ENCODE measurements around the gene INPP4B. TPM values are rescaled to one million over a fixed set of nuclear protein-coding genes. Genes with fewer than 3 reads are reported as not detected.

INPP4B gene
- total RNA-seq, 1 experiment from 2014 or later = 14.3 TPM

- H3K9me3 ChIP-seq (ENCODE audit: control insufficient read depth in 1 of 2, insufficient read depth in 1 of 2, low read depth in 1 of 2, low read length in 2 of 2) = no peaks in the 10 kb centered on the region
- BruUV-seq (replicated peaks) = no TSS peak
- H3K36me3 ChIP-seq (ENCODE audit: control insufficient read depth in 1 of 2, insufficient read depth in 2 of 2, low read length in 2 of 2) = no peaks in the 10 kb centered on the region
- ChIA-PET CTCF (no interaction called here), POLR2A (no interaction called here), RAD21 (ENCODE audit: low non-redundant PET in 1 of 2, low total read pairs in 2 of 2, uncharacterized antibody in 2 of 2, unreplicated experiment in 2 of 2) (no interaction called here)
- H3K9me2 ChIP-seq (ENCODE audit: insufficient read depth) = no peaks in the 10 kb centered on the region
- H3K4me3 ChIP-seq (replicated peaks in 1 of 2; ENCODE audit: low read depth in 1 of 2, low read length in 2 of 2) = no peak overlapping the region
- no peak overlapping the region for H3K4me2 ChIP-seq (ENCODE audit: low read length)
- no peak overlapping the region for H3K9ac ChIP-seq (ENCODE audit: low read length)
- H3K27ac ChIP-seq (ENCODE audit: low read depth, low read length) = no peak overlapping the region
- TF ChIP-seq, protein P1, sequence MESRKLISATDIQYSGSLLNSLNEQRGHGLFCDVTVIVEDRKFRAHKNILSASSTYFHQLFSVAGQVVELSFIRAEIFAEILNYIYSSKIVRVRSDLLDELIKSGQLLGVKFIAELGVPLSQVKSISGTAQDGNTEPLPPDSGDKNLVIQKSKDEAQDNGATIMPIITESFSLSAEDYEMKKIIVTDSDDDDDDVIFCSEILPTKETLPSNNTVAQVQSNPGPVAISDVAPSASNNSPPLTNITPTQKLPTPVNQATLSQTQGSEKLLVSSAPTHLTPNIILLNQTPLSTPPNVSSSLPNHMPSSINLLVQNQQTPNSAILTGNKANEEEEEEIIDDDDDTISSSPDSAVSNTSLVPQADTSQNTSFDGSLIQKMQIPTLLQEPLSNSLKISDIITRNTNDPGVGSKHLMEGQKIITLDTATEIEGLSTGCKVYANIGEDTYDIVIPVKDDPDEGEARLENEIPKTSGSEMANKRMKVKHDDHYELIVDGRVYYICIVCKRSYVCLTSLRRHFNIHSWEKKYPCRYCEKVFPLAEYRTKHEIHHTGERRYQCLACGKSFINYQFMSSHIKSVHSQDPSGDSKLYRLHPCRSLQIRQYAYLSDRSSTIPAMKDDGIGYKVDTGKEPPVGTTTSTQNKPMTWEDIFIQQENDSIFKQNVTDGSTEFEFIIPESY (IDR thresholded peaks at IDR 0.05; ENCODE audit: extremely low read depth, insufficient replicate concordance, low read length) = no peak
- no peak for DNase-seq (ENCODE audit: low read depth, low spot score)
- no peaks in the 10 kb centered on the region for H3K4me1 ChIP-seq (ENCODE audit: control insufficient read depth in 1 of 2, insufficient read depth in 2 of 2, low read length in 2 of 2)
- no peak for ATAC-seq
- H4K20me1 ChIP-seq (ENCODE audit: insufficient read depth) = no peaks in the 10 kb centered on the region
- H2AFZ ChIP-seq (ENCODE audit: low read depth, low read length, poor library complexity, severe bottlenecking) = no peak overlapping the region
- no peaks in the 10 kb centered on the region for H3K27me3 ChIP-seq (ENCODE audit: insufficient read depth, low read length)
- intact Hi-C loops (cut with micrococcal nuclease) = no loop called here
- no peaks in the 10 kb centered on the region for H3K79me2 ChIP-seq (ENCODE audit: insufficient read depth, low read length)
These were observed 602.8 kb downstream of the INPP4B start for GRCh38 chr4:142243255-142243654.

DNA sequence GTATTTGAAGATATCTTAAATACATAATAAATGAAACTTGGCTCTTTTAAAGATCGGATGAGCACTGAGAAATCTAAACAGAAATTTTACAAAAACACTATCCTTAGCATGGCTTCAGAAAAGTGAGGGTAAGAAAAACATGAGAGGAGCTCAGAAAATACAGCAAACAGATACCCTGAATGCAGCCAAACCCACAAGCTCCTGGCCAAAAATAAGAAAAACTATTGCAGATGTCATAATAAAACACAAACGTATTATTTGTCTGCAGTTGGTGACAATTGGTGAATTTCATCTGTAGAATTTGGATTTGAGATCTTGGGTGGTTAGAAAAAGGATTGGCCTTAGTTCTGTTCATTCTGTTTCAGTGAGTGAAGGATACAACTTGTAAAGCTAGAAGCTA lies 603.9 kb downstream of the INPP4B start:
- no peak for DNase-seq (ENCODE audit: low read depth, low spot score)
- ChIA-PET RAD21 (ENCODE audit: low non-redundant PET in 1 of 2, low total read pairs in 2 of 2, uncharacterized antibody in 2 of 2, unreplicated experiment in 2 of 2) (no interaction called here), POLR2A (no interaction called here), CTCF (no interaction called here)
- no peak for ATAC-seq
- Histone ChIP-seq H3K4me3 (replicated peaks in 1 of 2; ENCODE audit: low read depth in 1 of 2, low read length in 2 of 2) (no peak overlapping the region), H3K4me2 (ENCODE audit: low read length) (no peak overlapping the region), H3K27me3 (ENCODE audit: insufficient read depth, low read length) (no peaks in the 10 kb centered on the region), H3K9me2 (ENCODE audit: insufficient read depth) (no peaks in the 10 kb centered on the region), H3K9me3 (ENCODE audit: control insufficient read depth in 1 of 2, insufficient read depth in 1 of 2, low read depth in 1 of 2, low read length in 2 of 2) (no peaks in the 10 kb centered on the region), H3K79me2 (ENCODE audit: insufficient read depth, low read length) (no peaks in the 10 kb centered on the region), H3K4me1 (ENCODE audit: control insufficient read depth in 1 of 2, insufficient read depth in 2 of 2, low read length in 2 of 2) (no peaks in the 10 kb centered on the region), H3K27ac (ENCODE audit: low read depth, low read length) (no peak overlapping the region), H4K20me1 (ENCODE audit: insufficient read depth) (no peaks in the 10 kb centered on the region), H2AFZ (ENCODE audit: low read depth, low read length, poor library complexity, severe bottlenecking) (no peak overlapping the region), H3K9ac (ENCODE audit: low read length) (no peak overlapping the region), H3K36me3 (ENCODE audit: control insufficient read depth in 1 of 2, insufficient read depth in 2 of 2, low read length in 2 of 2) (no peaks in the 10 kb centered on the region)
- TF ChIP-seq POLR2A (IDR thresholded peaks at IDR 0.05; ENCODE audit: borderline replicate concordance, extremely low read depth, insufficient read depth, insufficient read length) (no peak), JUND (IDR thresholded peaks at IDR 0.05) (no peak), SIN3A (IDR thresholded peaks at IDR 0.05; ENCODE audit: low read depth) (no peak), EZH2 (IDR thresholded peaks at IDR 0.05) (no peak), ELF1 (IDR thresholded peaks at IDR 0.05; ENCODE audit: borderline replicate concordance, low read depth) (no peak), MAX (IDR thresholded peaks at IDR 0.05) (no peak), TCF7L2 (IDR thresholded peaks at IDR 0.05; ENCODE audit: borderline replicate concordance, extremely low read depth, insufficient read depth, insufficient read length) (no peak), EZH2phosphoT487 (IDR thresholded peaks at IDR 0.05; ENCODE audit: borderline replicate concordance) (no peak), FOSL1 (IDR thresholded peaks at IDR 0.05; ENCODE audit: low read depth) (no peak)
- TF ChIP-seq, protein P1 (IDR thresholded peaks at IDR 0.05; ENCODE audit: extremely low read depth, insufficient replicate concordance, low read length) = no peak
- BruUV-seq (replicated peaks) = no TSS peak
- intact Hi-C loops (cut with micrococcal nuclease) = no loop called here
